Spleen (tissue), 7 donors: Measurements from ENCODE around the gene COLGALT1.

ENCODE experiments used
- POLR2A ChIP-seq, 3 donors: fragments of 450-650 bp; IDR thresholded peaks; one replicate each; pipeline ENCODE4 v1.5.1; 2017; ENCODE audit warnings: antibody characterized with exemption in 3 of 3, mild to moderate bottlenecking in 1 of 3
- POLR2AphosphoS5 ChIP-seq, 3 donors: sonication (generic); formaldehyde crosslinking; IDR thresholded peaks; one replicate each; pipeline ENCODE4 v1.5.1; 2017; ENCODE audit warnings: antibody characterized with exemption in 3 of 3
- TF ChIP-seq, protein P1 (sequence below), 11 experiments: fragments of 200-600 bp in 7 of 11; fragments of 450-650 bp in 4 of 11; sonication (generic) in 4 of 11; IDR thresholded peaks in 8 of 11; conservative IDR thresholded peaks in 3 of 11; 1 replicate in 7 of 11; 2 replicates in 4 of 11; pipeline versions ENCODE4 v1.4.0 to v1.8.0; 2016 to 2021; ENCODE audit warnings: antibody characterized with exemption in 11 of 11, inconsistent platforms in 4 of 11, mild to moderate bottlenecking in 1 of 11
- donor health status: DM: no; HTN: no; CAD: no; lungs with moderate emphysema.
- donor health status: DM: no; HTN: no; CAD: no.
- donor health status: DM: no; HTN: no; CAD: no.

DNA sequence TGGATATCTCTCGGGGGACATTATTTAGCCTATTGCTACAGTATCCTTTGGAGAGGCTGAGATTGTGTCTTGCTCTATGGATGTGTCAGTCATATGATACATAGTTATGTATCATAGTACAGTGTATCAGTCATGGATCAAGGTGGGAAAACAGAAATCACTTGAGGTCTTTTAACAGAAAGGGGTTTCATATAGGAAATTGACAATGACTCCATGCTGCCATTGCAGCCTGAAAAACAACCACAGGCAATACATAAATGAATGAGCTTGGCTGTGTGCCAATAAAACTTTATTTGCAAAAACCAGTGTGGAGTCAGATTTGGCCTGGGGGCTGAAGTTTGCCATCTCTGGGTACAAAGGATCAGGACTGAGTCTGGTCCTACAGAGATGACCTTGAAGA is 35.4 kb downstream of the COLGALT1 start:
- TF ChIP-seq POLR2A (IDR thresholded peaks at IDR 0.05) (no peak), POLR2AphosphoS5 (IDR thresholded peaks at IDR 0.05) (no peak)
- TF ChIP-seq, protein P1, sequence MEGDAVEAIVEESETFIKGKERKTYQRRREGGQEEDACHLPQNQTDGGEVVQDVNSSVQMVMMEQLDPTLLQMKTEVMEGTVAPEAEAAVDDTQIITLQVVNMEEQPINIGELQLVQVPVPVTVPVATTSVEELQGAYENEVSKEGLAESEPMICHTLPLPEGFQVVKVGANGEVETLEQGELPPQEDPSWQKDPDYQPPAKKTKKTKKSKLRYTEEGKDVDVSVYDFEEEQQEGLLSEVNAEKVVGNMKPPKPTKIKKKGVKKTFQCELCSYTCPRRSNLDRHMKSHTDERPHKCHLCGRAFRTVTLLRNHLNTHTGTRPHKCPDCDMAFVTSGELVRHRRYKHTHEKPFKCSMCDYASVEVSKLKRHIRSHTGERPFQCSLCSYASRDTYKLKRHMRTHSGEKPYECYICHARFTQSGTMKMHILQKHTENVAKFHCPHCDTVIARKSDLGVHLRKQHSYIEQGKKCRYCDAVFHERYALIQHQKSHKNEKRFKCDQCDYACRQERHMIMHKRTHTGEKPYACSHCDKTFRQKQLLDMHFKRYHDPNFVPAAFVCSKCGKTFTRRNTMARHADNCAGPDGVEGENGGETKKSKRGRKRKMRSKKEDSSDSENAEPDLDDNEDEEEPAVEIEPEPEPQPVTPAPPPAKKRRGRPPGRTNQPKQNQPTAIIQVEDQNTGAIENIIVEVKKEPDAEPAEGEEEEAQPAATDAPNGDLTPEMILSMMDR (IDR thresholded peaks at IDR 0.05 in 8 of 11, conservative IDR thresholded peaks at IDR 0.05 in 3 of 11) = no peak
